ENCODE results near the gene FHDC1. TPM values are rescaled to one million over a fixed set of nuclear protein-coding genes. Genes with fewer than 3 reads are reported as not detected.

The FHDC1 gene
- total RNA-seq, 4 donors from 2014 or later, result 4.5 to 12.8 (median 8.5) TPM

DNA sequence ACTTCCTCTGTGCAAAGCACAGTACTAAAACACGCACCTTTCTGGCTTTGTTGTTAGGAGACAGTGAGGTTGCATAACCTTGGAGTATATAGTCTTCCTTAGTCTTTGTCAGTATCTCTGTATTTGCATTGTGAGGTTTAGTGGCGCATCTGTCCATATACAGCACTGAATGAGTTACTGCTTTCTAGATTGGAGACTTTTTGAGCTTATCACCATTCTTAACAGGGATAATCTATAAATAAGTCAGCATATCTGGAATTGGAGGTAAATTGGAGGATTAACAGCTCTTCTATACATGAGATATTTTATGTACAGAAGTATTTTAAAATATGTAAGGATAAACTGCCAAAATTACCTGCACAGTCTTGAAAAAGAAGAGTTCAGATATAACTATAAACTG lies 4.3 kb downstream of the FHDC1 start:
- intact Hi-C loops (cut with DNase I), result no loop called here
- WGBS, 2 donors, result 44 to 63% methylated on average over 2 of the region's 2 CpGs
- H3K9me3 ChIP-seq, result no peaks in the 10 kb centered on the region
- H3K36me3 ChIP-seq, result peaks cover 0 to 17% (median 0%) of the 10 kb centered on the region in 3 donors
- no peak overlapping the region for H3K4me3 ChIP-seq
- TF ChIP-seq, protein P1, sequence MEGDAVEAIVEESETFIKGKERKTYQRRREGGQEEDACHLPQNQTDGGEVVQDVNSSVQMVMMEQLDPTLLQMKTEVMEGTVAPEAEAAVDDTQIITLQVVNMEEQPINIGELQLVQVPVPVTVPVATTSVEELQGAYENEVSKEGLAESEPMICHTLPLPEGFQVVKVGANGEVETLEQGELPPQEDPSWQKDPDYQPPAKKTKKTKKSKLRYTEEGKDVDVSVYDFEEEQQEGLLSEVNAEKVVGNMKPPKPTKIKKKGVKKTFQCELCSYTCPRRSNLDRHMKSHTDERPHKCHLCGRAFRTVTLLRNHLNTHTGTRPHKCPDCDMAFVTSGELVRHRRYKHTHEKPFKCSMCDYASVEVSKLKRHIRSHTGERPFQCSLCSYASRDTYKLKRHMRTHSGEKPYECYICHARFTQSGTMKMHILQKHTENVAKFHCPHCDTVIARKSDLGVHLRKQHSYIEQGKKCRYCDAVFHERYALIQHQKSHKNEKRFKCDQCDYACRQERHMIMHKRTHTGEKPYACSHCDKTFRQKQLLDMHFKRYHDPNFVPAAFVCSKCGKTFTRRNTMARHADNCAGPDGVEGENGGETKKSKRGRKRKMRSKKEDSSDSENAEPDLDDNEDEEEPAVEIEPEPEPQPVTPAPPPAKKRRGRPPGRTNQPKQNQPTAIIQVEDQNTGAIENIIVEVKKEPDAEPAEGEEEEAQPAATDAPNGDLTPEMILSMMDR (IDR thresholded peaks at IDR 0.05), result no peak
- no peak for TF ChIP-seq POLR2A (IDR thresholded peaks at IDR 0.05)
- H3K27me3 ChIP-seq, result peaks cover 0 to 47% (median 0%) of the 10 kb centered on the region in 4 donors
- H3K4me1 ChIP-seq, result peaks cover 5 to 69% (median 6%) of the 10 kb centered on the region in 3 donors
- DNase-seq, result no peak
- no peak overlapping the region for H3K27ac ChIP-seq

DNA sequence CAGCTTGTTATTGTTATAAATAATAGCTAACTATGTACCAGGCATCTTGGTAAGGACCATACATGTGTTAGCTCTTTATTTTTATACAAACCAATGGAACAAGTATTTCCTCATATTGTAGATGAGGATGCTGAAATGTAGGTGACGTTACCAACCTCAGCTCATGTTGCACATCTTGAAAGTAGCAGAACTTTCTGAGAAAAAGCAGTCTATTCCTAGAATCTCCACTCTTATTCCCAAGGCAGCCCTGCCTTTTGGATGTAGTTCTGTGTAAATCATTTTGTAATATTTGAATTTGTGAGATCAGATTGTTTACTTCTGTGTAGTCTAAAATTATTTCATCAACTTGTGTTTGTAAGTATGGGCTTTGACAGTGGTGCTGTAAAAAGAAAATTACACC lies 5.3 kb downstream of the FHDC1 start:
- WGBS, 2 donors, result 62 to 69% methylated on average over 1 of the region's 1 CpG
- no peak for TF ChIP-seq POLR2A (IDR thresholded peaks at IDR 0.05)
- TF ChIP-seq, protein P1 (IDR thresholded peaks at IDR 0.05), result no peak
- H3K36me3 ChIP-seq, result peaks cover 0 to 17% (median 0%) of the 10 kb centered on the region in 3 donors
- H3K27ac ChIP-seq, result no peak overlapping the region
- DNase-seq, result no peak
- H3K27me3 ChIP-seq, result peaks cover 0 to 37% (median 0%) of the 10 kb centered on the region in 4 donors
- intact Hi-C loops (cut with DNase I), result no loop called here
- H3K4me1 ChIP-seq, result peaks cover 0 to 67% (median 6%) of the 10 kb centered on the region in 3 donors
- no peaks in the 10 kb centered on the region for H3K9me3 ChIP-seq
- H3K4me3 ChIP-seq, result no peak overlapping the region

DNA sequence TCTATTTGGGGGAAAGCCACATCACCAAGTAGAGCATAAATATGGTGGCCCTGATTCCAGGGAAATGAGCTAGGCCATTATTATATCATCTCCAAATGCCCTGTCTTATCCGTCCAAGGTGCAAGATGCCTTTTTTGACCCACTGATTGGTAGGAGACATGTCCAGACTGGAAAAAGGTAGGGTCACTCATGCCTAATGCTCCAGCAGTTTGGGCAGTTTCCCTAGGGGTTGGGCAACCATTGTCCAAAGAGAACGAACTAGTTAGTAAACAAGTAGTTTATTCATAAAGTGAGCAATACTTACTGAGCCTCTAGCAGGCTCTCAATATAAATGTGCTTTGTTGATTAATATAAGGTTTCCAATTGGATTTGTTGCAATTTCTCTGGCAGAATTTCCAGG lies 6.2 kb downstream of the FHDC1 start:
- TF ChIP-seq POLR2A (IDR thresholded peaks at IDR 0.05), result no peak
- TF ChIP-seq, protein P1 (IDR thresholded peaks at IDR 0.05), result no peak
- H3K36me3 ChIP-seq, result peaks cover 0 to 17% (median 0%) of the 10 kb centered on the region in 3 donors
- H3K4me3 ChIP-seq, result no peak overlapping the region
- peaks cover 0 to 57% (median 6%) of the 10 kb centered on the region in 3 donors for H3K4me1 ChIP-seq
- 59 to 62% methylated on average over 2 of the region's 2 CpGs for WGBS, 2 donors
- no peak for DNase-seq
- H3K9me3 ChIP-seq, result no peaks in the 10 kb centered on the region
- peaks cover 0 to 28% (median 0%) of the 10 kb centered on the region in 4 donors for H3K27me3 ChIP-seq
- H3K27ac ChIP-seq, result peak overlapping the region in 1 of 4 donors; percentile 17
- intact Hi-C loops (cut with DNase I), result no loop called here

DNA sequence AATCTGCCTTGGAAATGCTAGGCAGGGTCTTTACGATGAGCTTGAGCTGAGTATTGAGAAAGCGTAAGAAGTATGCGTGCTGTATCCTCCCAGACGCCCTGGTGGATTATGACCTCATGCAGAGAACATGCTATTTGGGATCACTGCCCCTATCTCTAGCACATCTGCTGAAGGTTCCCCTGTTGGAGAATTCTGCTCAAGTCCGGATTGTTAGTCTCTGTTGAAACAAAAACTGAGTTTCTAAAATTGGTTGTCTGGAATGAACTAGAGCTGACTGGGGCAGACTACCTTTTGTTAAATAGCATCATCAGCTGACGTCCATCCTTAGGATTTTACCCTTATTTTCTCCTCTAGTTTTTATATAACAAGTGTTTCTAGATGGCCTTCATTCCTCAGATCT lies 7.5 kb downstream of the FHDC1 start:
- Histone ChIP-seq H3K36me3 (peaks cover 0 to 17% (median 0%) of the 10 kb centered on the region in 3 donors), H3K27me3 (peaks cover 0 to 15% (median 0%) of the 10 kb centered on the region in 4 donors), H3K4me3 (no peak overlapping the region), H3K27ac (peak overlapping the region in 3 of 4 donors; percentile 28 to 76 (median 57)), H3K4me1 (peaks cover 0 to 44% (median 0%) of the 10 kb centered on the region in 3 donors), H3K9me3 (no peaks in the 10 kb centered on the region)
- no peak for DNase-seq
- no peak for TF ChIP-seq POLR2A (IDR thresholded peaks at IDR 0.05)
- TF ChIP-seq, protein P1 (IDR thresholded peaks at IDR 0.05), result no peak
- 72 to 73% methylated on average over 6 of the region's 6 CpGs for WGBS, 2 donors
- intact Hi-C loops (cut with DNase I), result no loop called here

DNA sequence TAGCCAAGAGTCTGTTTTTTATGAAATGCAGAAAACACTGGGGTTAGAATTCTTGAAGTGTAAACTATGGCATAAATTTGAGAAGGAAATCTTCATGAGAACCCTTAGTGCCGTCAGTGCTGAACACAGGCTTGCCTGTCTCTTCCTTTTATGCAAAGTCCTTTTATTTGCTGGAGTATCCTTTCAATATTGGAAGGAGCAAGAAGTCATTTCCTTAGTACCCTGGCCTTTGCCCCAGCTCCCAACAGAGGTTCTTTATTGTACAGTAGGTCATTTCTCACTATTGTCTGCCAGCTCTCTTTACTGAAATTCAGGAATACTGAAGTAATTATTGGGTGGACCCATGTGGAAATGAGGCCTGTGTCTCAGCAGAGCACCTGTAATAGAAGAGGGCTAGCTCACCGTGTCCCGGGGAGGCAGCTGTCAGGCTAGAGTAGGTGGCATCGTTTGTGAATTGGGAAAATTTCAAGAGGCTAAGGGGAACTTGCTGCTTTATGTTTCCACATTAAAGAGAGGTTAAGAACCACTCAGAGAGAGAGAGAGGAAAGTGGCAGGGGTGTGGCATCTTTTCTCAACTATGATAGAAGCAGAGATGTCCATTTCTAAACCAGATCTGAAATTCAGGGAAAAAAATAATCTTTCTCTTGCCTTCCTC lies 8.7 kb downstream of the FHDC1 start:
- Histone ChIP-seq H3K27ac (no peak overlapping the region), H3K4me3 (no peak overlapping the region), H3K27me3 (peaks cover 0 to 4% (median 0%) of the 10 kb centered on the region in 4 donors), H3K4me1 (peaks cover 0 to 33% (median 0%) of the 10 kb centered on the region in 3 donors), H3K9me3 (no peaks in the 10 kb centered on the region), H3K36me3 (peaks cover 0 to 25% (median 0%) of the 10 kb centered on the region in 3 donors)
- no peak for TF ChIP-seq POLR2A (IDR thresholded peaks at IDR 0.05)
- TF ChIP-seq, protein P1 (IDR thresholded peaks at IDR 0.05), result no peak
- WGBS, 2 donors, result 60 to 72% methylated on average over 4 of the region's 4 CpGs
- intact Hi-C loops (cut with DNase I), result no loop called here
- no peak for DNase-seq

All from esophagus squamous epithelium (tissue), 5 donors.